Ramos (cell line): ENCODE data around the gene EFNA4.

Source experiments
- in situ Hi-C: fragments of 300-500 bp; cut with MboI; formaldehyde crosslinking; loops from one replicate; pipeline ENCODE4 v1.14.3; 2022; ENCODE audit warnings: low sequenced_read_pairs; ENCODE audit not compliant: unreplicated experiment

Gene EFNA4

DNA sequence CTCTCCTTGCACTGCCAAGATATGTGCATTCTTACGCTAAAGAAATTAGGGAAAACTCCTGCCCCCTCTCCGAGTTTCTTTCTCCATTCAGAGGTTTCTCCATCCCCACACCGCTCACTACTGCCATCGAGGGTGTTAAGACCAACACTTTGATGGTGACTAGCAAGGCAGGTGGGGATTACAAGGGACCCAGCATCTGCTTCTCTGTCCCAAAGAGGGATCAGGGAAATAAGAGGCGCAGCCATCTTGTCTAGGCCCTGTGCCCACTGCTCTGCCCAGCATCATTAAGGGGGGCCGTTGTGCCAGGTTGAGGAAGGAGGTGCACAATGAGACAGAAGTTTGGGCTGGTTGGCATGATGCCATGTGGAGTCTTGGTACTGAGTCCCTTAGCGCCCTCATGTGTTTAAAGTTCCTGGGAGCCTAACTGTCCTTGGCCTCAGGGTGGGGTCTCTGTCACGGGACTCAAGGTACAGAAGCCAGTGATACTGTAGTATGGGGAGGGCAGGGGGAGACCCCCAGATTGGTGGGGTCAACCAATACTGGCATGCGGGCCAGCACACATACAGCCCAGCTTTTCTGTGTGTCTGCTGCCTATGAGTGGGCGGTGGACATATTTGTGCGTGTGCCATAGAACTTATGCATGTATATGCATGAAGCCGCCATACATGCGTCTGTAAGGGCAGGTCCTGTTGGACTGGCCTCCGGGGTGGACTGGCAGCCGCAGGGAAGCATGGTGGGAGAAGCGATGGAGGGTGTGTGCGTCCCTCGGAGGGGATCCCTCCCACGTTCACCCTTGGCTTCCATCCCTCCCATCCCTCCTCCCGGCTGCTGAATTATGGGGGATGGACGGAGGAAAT, 20.6 kb downstream of the EFNA4 start:
- in situ Hi-C loops = no loop called here

GRCh38 chr1:155084722-155085503, 21.4 kb downstream of the EFNA4 start:
- in situ Hi-C loops = no loop called here

DNA sequence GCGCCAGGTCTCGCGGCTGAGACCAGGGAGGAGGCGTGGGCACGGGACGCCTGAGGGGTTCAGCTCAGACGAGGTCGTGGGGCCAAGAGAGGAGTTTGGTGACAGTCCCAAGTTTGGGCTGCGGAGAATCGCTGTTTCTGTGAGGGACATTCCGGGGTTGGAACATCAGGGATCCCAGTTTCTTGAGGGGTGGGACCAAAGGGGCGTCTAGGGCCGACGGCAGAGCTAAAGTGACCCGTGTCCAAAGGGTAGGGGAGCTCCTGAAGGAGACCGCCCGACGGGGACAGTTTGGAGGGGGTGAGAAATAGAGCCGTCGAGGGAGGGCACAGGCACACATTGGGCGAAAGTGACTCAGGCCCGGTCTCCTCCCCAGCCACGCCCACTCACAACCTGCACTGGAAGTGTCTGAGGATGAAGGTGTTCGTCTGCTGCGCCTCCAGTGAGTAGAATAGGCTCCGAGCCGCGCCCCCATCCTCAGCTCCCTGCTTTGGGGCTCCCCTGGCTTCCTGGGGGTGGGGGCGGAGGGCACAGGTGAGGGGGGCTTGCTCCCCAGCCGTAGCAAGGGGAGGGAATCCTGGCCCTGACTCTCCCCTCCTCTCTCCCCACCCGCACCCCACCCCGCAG, 22.1 kb downstream of the EFNA4 start:
- in situ Hi-C loops = no loop called here

DNA sequence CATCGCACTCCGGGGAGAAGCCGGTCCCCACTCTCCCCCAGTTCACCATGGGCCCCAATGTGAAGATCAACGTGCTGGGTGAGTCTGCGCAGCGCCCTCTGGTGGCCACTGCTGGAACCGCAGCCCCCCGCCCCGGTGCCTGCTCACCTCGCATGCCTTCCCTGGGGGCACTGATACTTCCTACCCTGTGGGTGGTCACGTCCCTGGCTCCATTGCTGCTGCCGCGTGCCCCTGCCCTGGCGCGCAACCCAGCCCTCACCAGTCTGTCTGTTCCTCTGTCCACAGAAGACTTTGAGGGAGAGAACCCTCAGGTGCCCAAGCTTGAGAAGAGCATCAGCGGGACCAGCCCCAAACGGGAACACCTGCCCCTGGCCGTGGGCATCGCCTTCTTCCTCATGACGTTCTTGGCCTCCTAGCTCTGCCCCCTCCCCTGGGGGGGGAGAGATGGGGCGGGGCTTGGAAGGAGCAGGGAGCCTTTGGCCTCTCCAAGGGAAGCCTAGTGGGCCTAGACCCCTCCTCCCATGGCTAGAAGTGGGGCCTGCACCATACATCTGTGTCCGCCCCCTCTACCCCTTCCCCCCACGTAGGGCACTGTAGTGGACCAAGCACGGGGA, 22.7 kb downstream of the EFNA4 start:
- in situ Hi-C loops = no loop called here

DNA sequence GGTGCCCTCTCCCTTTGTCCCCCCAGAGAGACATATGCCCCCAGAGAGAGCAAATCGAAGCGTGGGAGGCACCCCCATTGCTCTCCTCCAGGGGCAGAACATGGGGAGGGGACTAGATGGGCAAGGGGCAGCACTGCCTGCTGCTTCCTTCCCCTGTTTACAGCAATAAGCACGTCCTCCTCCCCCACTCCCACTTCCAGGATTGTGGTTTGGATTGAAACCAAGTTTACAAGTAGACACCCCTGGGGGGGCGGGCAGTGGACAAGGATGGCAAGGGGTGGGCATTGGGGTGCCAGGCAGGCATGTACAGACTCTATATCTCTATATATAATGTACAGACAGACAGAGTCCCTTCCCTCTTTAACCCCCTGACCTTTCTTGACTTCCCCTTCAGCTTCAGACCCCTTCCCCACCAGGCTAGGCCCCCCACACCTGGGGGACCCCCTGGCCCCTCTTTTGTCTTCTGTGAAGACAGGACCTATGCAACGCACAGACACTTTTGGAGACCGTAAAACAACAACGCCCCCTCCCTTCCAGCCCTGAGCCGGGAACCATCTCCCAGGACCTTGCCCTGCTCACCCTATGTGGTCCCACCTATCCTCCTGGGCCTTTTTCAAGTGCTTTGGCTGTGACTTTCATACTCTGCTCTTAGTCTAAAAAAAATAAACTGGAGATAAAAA, 23.5 kb downstream of the EFNA4 start:
- in situ Hi-C loops = no loop called here

DNA sequence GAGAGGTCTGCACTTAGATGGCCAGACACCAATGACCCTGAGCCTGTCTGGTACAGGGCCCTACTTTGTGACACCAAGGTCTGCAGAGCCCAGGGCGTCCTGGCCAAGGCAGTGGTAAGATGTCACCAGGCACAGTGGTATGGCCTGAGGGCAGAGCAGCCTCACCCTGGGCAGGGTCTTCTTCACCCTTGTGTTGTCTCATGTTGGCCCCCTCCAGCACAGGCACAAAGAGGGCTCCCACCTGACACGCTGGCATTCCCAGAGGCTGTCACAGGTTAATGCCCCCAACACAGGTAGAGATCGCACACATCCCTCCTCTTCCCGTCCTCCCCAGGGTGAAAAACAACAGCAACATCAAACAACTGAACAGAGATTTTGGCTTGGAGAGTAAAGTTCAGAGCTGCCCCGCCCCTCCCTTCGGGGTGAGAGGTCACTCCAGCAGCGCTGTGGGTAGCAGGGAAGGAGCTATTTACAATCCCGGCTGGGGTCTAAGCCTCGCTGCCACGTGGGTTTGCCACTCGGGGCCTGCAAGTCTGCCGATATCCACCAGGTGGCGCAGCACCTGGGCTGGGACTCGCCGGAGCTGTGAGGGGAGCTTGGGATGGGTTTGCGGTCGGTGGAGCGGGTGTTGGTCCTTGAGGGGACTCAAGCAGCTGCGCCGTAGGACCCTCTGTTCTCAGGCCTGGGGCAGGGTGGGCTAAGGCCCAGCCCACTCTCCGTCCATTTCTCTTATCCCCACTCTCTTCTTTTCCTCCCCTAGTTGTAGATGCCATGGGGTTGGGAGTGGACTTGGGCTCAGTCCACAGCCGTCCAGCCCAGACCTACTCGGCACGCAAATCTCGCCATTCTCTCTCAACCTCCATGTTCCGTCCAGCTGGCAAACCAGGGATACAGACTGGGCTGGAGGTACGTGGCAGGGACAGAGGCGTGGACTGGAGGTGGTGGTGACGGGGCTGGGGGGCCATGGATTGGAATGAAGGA, 27.8 kb downstream of the EFNA4 start:
- in situ Hi-C loops = loop anchor here (5.0 kb wide), 1 partner anchor 76 kb away; no protein-coding TSS in a partner anchor

DNA sequence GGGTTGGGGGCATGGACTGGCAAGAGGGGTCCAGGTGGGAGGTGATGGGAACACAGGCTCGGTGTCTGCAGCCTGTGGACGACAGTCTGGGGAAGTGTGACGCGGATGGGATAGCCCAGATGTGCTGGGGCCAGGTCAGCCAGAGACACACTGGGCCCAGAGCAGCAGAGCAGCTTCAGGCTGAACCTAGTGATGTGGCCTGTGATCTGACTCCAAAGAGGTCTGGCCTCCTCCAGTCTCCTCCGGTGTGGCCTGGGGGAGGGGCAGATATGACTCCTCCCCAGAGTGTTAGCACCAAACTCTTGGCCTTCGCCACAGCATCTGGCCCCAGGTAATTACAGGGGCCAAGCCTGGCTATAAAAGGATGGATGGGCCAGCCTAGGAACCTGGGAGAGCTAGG, 28.6 kb downstream of the EFNA4 start:
- in situ Hi-C loops = loop anchor here (5.0 kb wide), 1 partner anchor 75 kb away; no protein-coding TSS in a partner anchor

GRCh38 chr1:155092641-155093040, 29.1 kb downstream of the EFNA4 start:
- in situ Hi-C loops = loop anchor here (5.0 kb wide), 1 partner anchor 75 kb away; no protein-coding TSS in a partner anchor

GRCh38 chr1:155093911-155094621, 30.5 kb downstream of the EFNA4 start:
- in situ Hi-C loops = loop anchor here (5.0 kb wide), 1 partner anchor 73 kb away; no protein-coding TSS in a partner anchor

DNA sequence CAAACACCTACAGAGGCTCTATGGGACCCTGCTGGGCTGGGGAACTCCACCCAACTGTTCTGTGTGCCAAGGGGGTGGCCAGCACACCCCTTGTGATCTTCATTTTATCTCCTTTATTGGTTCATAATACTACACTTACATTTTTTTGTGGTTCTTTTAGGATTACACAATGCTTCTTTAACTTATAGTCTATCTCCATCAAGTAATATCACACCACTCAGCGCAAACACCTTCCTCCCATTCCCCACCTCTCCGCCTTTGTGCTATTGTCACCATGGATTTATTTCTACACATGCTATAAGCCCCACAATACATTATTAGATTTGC, 31.0 kb downstream of the EFNA4 start:
- in situ Hi-C loops = loop anchor here (5.0 kb wide), 1 partner anchor 73 kb away; no protein-coding TSS in a partner anchor

GRCh38 chr1:155099331-155099730, 35.8 kb downstream of the EFNA4 start:
- in situ Hi-C loops = no loop called here

DNA sequence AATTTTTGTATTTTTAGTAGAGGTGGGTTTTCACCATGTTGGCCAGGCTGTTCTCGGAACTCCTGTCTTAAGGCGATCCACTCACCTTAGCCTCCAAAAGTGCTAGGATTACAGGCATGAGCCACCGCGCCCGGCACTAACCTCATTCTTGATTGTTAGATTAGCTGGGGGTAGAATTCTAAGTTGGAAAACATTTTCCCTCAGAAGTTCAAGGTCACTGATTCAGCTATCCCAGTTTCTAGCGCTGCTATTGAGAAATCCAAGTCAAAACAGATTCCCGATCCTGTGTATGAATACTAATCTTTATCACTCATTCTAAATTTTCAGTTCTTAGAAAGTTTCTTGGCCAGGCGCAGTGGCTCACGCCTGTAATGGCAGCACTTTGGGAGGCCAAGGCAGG, 39.8 kb downstream of the EFNA4 start:
- in situ Hi-C loops = no loop called here

- in situ Hi-C loops = no loop called here
Measured at GRCh38 chr1:155104605-155105534, 41.3 kb downstream of the EFNA4 start.

DNA sequence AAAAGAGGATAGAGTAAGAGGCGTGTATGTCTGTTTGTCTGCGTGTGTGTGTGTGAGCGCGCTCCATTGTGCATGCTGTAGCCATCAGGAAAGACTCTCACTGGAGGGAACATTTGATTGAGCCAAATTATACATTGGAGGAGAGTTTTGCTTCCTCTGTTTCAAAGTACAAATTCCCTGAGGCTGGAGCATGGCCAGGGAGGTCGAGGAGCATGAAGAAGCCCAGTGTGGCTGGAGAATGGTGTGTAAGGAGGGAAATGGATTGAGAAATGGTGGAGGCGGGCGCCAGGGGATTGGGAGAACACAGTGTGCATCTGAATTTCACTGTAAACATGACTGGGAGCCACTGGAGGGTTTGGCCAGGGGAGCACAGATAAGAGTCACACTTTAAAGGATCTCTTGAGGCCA, 42.1 kb downstream of the EFNA4 start:
- in situ Hi-C loops = no loop called here

DNA sequence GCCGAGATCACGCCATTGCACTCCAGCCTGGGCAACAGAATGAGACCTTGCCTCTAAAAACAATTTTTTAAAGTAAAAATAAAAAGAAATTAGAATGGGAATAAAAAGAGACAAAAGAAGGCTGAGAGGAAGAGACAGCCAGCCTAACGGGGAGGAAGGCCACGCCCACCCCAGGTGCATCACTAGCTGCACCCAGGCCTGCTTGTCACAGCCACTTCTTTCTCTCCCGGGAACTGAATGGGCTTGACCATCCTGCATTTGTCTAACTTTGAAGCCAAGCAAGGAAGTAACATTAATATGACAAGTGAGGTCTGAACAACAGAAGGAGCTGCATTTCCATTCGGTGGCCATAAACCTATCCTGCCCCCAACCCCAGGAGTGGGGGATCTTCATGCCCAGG, 43.3 kb downstream of the EFNA4 start:
- in situ Hi-C loops = no loop called here

- in situ Hi-C loops = no loop called here
Measured at GRCh38 chr1:155107309-155108264, 44.0 kb downstream of the EFNA4 start.
